Peyer's patch (tissue), 4 donors: ENCODE measurements around the gene LRRC45. TPM values are rescaled to one million over a fixed set of nuclear protein-coding genes. Genes with fewer than 3 reads are reported as not detected.
"Not testable (repeated sequence)": the region's sequence is repeated elsewhere in the genome, so short reads cannot be mapped to it uniquely, and the experiment has no call there.

Source experiments
- DNase-seq, 3 donors: peaks; one replicate each; pipeline ENCODE4 v3.0.0-alpha.2; 2017 to 2019
- H3K27ac ChIP-seq, 4 donors: fragments of 200-600 bp; sonication (generic); one replicate each; pipeline ENCODE4 v1.5.1; 2016 to 2019
- H3K27me3 ChIP-seq, 2 donors: fragments of 200-600 bp; sonication (generic); one replicate each; pipeline ENCODE4 v1.5.1; 2019
- H3K36me3 ChIP-seq, 3 donors: fragments of 200-600 bp; sonication (generic); one replicate each; pipeline ENCODE4 v1.5.1; 2016 to 2019
- H3K4me1 ChIP-seq, 4 donors: fragments of 200-600 bp; sonication (generic); one replicate each; pipeline ENCODE4 v1.5.1; 2016 to 2019
- H3K4me3 ChIP-seq, 4 donors: fragments of 200-600 bp; sonication (generic); 1 replicate in 3 of 4; 2 replicates in 1 of 4; pipeline ENCODE4 v1.5.1; 2016 to 2019; ENCODE audit warnings: mild to moderate bottlenecking in 1 of 4
- H3K9me3 ChIP-seq, 4 donors: fragments of 200-600 bp; sonication (generic); one replicate each; pipeline ENCODE4 v1.5.1; 2016 to 2019; ENCODE audit warnings: mild to moderate bottlenecking in 1 of 4
- POLR2A ChIP-seq, 2 donors: fragments of 450-650 bp; IDR thresholded peaks; one replicate each; pipeline ENCODE4 v1.5.1; 2017; ENCODE audit warnings: antibody characterized with exemption in 2 of 2, mild to moderate bottlenecking in 2 of 2, moderate library complexity in 2 of 2
- total RNA-seq, 4 donors: library from RNA; depleted of rRNA; stranded (reverse); fragments of >200 nt; gene quantifications; one replicate each; pipeline ENCODE4 v1.1.0, GENCODE V29; 2016
- TF ChIP-seq, protein P1 (sequence below), 6 experiments: fragments of 450-650 bp in 4 of 6; fragments of 200-600 bp in 2 of 6; sonication (generic) in 1 of 6; IDR thresholded peaks; one replicate each; pipeline ENCODE4 v1.5.1; 2017 to 2019; ENCODE audit warnings: antibody characterized with exemption in 6 of 6, mild to moderate bottlenecking in 3 of 6, moderate library complexity in 1 of 6

Gene LRRC45
- total RNA-seq, 4 donors from 2014 or later = 15.5 to 74.3 (median 23.1) TPM

DNA sequence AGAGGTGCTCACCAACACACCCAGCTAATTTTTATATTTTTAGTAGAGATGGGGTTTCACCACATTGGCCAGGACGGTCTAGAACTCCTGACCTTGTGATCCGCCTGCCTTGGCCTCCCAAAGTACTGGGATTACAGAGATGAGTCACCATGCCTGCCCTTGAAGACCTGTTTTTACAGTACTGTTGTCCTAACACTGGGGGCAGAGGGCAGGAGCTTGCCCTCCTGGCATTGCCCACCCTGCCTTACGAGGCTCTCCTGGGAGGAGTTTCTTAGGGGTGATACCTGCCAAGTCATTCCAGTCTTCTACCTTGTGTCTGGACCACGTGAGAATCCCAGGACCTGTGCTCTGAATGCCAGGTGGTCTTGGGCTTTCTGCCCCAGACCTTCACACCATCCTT lies 43.0 kb upstream of the LRRC45 start:
- H3K9me3 ChIP-seq = no peaks in the 10 kb centered on the region
- H3K4me3 ChIP-seq = no peak overlapping the region
- no peak for TF ChIP-seq POLR2A (IDR thresholded peaks at IDR 0.05)
- TF ChIP-seq, protein P1, sequence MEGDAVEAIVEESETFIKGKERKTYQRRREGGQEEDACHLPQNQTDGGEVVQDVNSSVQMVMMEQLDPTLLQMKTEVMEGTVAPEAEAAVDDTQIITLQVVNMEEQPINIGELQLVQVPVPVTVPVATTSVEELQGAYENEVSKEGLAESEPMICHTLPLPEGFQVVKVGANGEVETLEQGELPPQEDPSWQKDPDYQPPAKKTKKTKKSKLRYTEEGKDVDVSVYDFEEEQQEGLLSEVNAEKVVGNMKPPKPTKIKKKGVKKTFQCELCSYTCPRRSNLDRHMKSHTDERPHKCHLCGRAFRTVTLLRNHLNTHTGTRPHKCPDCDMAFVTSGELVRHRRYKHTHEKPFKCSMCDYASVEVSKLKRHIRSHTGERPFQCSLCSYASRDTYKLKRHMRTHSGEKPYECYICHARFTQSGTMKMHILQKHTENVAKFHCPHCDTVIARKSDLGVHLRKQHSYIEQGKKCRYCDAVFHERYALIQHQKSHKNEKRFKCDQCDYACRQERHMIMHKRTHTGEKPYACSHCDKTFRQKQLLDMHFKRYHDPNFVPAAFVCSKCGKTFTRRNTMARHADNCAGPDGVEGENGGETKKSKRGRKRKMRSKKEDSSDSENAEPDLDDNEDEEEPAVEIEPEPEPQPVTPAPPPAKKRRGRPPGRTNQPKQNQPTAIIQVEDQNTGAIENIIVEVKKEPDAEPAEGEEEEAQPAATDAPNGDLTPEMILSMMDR (IDR thresholded peaks at IDR 0.05) = no peak
- no peaks in the 10 kb centered on the region for H3K27me3 ChIP-seq
- H3K36me3 ChIP-seq = peaks cover 0 to 21% (median 0%) of the 10 kb centered on the region in 3 donors
- DNase-seq = no peak
- H3K4me1 ChIP-seq = peaks cover 0 to 18% (median 10%) of the 10 kb centered on the region in 4 donors
- H3K27ac ChIP-seq = no peak overlapping the region

DNA sequence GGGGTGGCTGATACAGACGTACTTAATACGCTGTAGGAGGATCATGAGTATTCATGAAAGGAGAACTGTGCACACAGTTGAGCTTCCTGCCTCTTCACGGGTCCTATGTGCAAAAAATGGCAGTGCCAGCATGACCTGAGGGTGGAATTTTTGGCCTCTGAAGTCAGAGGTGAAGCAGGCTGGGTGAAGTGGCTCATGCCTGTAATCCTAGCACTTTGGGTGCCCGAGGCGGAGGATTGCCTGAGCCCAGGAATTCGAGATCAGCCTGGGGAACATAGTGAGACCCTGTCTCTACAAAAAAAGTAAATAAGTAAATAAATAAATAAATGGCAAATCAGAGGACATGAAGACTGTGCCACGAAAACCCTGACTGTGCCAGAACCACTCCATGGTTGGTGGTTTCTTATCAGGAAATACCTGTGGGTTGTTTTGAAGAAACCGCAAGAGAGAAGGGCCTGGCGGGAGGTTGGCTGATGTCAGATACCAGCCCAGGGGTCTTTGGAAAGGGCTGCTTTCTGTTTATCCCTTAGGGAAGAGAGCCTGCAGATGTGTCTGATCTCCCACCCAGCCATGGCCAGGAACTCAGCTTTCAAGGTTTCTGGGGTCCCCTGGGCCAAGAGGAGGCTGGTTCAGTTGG lies 42.3 kb upstream of the LRRC45 start:
- Histone ChIP-seq H3K9me3 (no peaks in the 10 kb centered on the region), H3K4me1 (peaks cover 0 to 18% (median 10%) of the 10 kb centered on the region in 4 donors), H3K36me3 (peaks cover 0 to 28% (median 0%) of the 10 kb centered on the region in 3 donors), H3K27ac (no peak overlapping the region), H3K4me3 (no peak overlapping the region), H3K27me3 (no peaks in the 10 kb centered on the region)
- TF ChIP-seq, protein P1 (IDR thresholded peaks at IDR 0.05) = no peak
- TF ChIP-seq POLR2A (IDR thresholded peaks at IDR 0.05) = no peak
- no peak for DNase-seq

DNA sequence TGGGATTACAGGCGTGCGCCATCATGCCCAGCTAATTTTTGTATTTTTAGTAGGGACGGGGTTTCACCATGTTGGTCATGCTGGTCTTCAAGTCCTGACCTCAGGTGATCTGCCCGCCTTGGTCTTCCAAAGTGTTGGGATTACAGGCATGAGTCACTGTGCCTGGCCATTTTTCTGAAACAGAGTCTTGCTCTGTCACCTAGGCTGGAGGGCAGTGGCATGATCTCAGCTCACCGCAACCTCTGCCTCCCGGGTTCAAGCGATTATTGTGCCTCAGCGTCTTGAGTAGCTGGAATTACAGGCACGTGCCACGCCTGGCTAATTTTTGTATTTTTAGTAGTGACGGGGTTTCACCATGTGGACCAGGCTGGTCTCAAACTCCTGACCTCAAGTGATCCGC lies 41.6 kb upstream of the LRRC45 start:
- not testable (repeated sequence) for H3K9me3 ChIP-seq, H3K4me3 ChIP-seq, DNase-seq, H3K27ac ChIP-seq, H3K27me3 ChIP-seq
- Histone ChIP-seq H3K36me3 (peaks cover 0 to 35% (median 0%) of the 10 kb centered on the region in 3 donors), H3K4me1 (peaks cover 0 to 16% (median 8%) of the 10 kb centered on the region in 4 donors)

DNA sequence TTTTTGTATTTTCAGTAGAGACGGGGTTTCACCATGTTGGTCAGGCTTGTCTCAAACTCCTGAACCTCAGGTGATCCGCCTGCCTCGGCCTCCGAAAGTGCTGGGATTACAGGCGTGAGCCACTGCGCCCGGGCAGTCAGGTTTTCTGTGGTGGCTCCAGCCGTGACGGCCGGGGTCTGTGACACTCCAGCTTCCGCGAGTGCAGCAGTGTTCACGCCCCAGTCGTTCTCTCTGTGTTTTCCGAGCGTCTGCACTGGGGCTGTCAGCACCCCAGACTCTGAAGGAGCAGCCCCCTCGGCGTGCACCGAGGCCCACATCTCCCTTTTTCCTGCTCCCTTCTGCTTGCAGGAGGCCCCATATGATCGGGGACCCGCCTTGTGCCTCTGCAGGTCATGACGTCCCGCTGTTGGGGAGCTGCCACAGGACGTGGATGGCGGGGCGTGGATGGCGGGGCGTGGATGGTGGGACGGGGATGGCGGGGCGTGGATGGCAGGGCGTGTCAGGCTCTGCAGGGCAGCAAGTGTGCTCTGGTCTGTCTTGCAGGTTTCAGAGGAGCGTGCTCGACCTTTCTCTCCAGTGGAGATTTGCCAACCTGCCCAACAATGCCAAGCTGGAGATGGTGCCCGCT lies 40.0 kb upstream of the LRRC45 start:
- Histone ChIP-seq H3K9me3 (no peaks in the 10 kb centered on the region), H3K27ac (no peak overlapping the region), H3K4me1 (peaks cover 0 to 12% (median 4%) of the 10 kb centered on the region in 4 donors), H3K4me3 (no peak overlapping the region), H3K27me3 (no peaks in the 10 kb centered on the region), H3K36me3 (peaks cover 0 to 47% (median 0%) of the 10 kb centered on the region in 3 donors)
- TF ChIP-seq, protein P1 (IDR thresholded peaks at IDR 0.05) = no peak
- TF ChIP-seq POLR2A (IDR thresholded peaks at IDR 0.05) = no peak
- DNase-seq = no peak

DNA sequence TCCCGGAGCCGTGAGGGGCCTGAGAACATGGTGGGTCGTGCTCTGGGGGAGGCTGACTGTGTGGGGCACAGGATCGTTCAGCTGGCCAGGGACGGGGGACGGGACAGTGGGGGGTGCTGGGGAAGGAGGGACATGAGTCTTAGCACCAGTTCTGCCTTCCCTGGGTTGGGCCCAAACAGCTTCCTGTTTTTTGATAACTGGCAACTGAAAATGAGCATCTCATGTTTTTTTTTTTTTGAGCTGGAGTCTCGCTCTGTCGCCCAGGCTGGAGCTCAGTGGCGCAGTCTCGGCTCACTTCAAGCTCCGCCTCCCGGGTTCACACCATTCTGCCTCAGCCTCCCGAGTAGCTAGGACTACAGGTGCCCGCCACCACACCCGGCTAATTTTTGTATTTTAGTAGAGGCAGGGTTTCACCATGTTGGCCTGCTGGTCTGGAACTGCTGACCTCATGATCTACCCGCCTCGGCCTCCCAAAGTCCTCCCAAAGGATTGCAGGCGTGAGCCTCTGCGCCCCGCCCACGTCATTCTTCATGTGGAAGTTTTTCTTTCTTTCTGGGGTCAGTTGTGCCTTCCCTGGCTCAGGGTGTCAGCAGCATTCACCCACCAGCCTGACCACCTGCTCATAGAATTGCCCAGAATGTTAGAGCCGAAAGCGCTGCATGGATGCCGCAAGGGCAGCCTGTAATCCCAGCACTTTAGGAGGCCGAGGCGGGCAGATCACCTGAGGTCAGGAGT lies 39.3 kb upstream of the LRRC45 start:
- Histone ChIP-seq H3K4me1 (peaks cover 0 to 5% (median under 1%) of the 10 kb centered on the region in 4 donors), H3K27ac (no peak overlapping the region), H3K4me3 (no peak overlapping the region), H3K9me3 (no peaks in the 10 kb centered on the region), H3K36me3 (peaks cover 0 to 47% (median 0%) of the 10 kb centered on the region in 3 donors), H3K27me3 (no peaks in the 10 kb centered on the region)
- TF ChIP-seq POLR2A (IDR thresholded peaks at IDR 0.05) = no peak
- TF ChIP-seq, protein P1 (IDR thresholded peaks at IDR 0.05) = no peak
- DNase-seq = no peak
